GM12891 (cell line): ENCODE data around the gene GPC5.
"Not testable (repeated sequence)": the region's sequence is repeated elsewhere in the genome, so short reads cannot be mapped to it uniquely, and the experiment has no call there.

Source experiments
- DNase-seq: peaks from one replicate; pipeline ENCODE4 v3.0.0; 2011; ENCODE audit warnings: low spot score; ENCODE audit not compliant: insufficient read length
- FAIRE-seq: peaks from 2 replicates; lab custom pipeline; 2011; peaks lifted over from hg19 to GRCh38; lab: Jason Lieb, UNC
- PAX5 ChIP-seq: IDR thresholded peaks from 2 replicates; pipeline ENCODE4 v1.6.1; 2011; ENCODE audit warnings: low read length, moderate library complexity, mild to moderate bottlenecking; ENCODE audit not compliant: insufficient read depth, severe bottlenecking
- POLR2A ChIP-seq: IDR thresholded peaks from 2 replicates; pipeline ENCODE4 v1.6.1; 2011; ENCODE audit warnings: low read depth, low read length, control low read depth
- POLR2AphosphoS5 ChIP-seq: IDR thresholded peaks from 2 replicates; pipeline ENCODE4 v1.6.1; 2011; ENCODE audit warnings: low read depth, low read length, control low read depth
- POU2F2 ChIP-seq: IDR thresholded peaks from 2 replicates; pipeline ENCODE4 v1.6.1; 2011; ENCODE audit warnings: low read depth, mild to moderate bottlenecking, control low read depth, low read length, moderate library complexity
- SPI1 ChIP-seq: IDR thresholded peaks from 2 replicates; pipeline ENCODE4 v1.6.1; 2011; ENCODE audit warnings: low read depth, low read length, control low read depth
- TAF1 ChIP-seq: IDR thresholded peaks from 2 replicates; pipeline ENCODE4 v1.6.1; 2011; ENCODE audit warnings: low read depth, low read length, control low read depth

Gene GPC5

GRCh38 chr13:92894447-92894846, 1496.0 kb downstream of the GPC5 start:
- FAIRE-seq (no peak), DNase-seq (no peak)
- TF ChIP-seq POLR2A (no peak), POU2F2 (no peak), SPI1 (no peak), PAX5 (no peak), TAF1 (no peak), POLR2AphosphoS5 (no peak)

GRCh38 chr13:92896842-92897241, 1498.4 kb downstream of the GPC5 start:
- TF ChIP-seq POU2F2 = no peak
- no peak for FAIRE-seq
- DNase-seq = no peak

- not testable (repeated sequence) for DNase-seq, FAIRE-seq
These were observed 1500.5 kb downstream of the GPC5 start for GRCh38 chr13:92898946-92899345.

- FAIRE-seq (no peak), DNase-seq (no peak)
- TF ChIP-seq PAX5 (no peak), TAF1 (no peak), POLR2A (no peak), POU2F2 (no peak), SPI1 (no peak), POLR2AphosphoS5 (no peak)
These were observed 1502.0 kb downstream of the GPC5 start for GRCh38 chr13:92900446-92900845.

- TF ChIP-seq SPI1 = no peak
- no peak for TF ChIP-seq POLR2AphosphoS5
- no peak for TF ChIP-seq POLR2A
- TF ChIP-seq POU2F2 = no peak
- no peak for TF ChIP-seq PAX5
- TF ChIP-seq TAF1 = no peak
- no peak for DNase-seq
- no peak for FAIRE-seq
These were observed 1503.3 kb downstream of the GPC5 start for GRCh38 chr13:92901739-92902138.

- FAIRE-seq (no peak), DNase-seq (no peak)
- TF ChIP-seq POLR2A (no peak), SPI1 (no peak), TAF1 (no peak), POU2F2 (no peak), PAX5 (no peak), POLR2AphosphoS5 (no peak)
These were observed 1514.2 kb downstream of the GPC5 start for GRCh38 chr13:92912629-92913028.

- no peak for TF ChIP-seq TAF1
- no peak for TF ChIP-seq POLR2A
- TF ChIP-seq POU2F2 = no peak
- no peak for TF ChIP-seq POLR2AphosphoS5
- no peak for TF ChIP-seq SPI1
- FAIRE-seq (no peak), DNase-seq (no peak)
These were observed 1515.4 kb downstream of the GPC5 start for GRCh38 chr13:92913840-92914239.
